ENCODE data around the gene DEFB113.

- no peak for TF ChIP-seq CTCF (conservative IDR thresholded peaks at IDR 0.05)
- no peak for TF ChIP-seq EZH2 (IDR thresholded peaks at IDR 0.05; ENCODE audit: low read depth)
Measured at GRCh38 chr6:49955847-49956246, 13.6 kb downstream of the DEFB113 start.

Data from PC-9 (cell line).